ENCODE results near the gene ERBIN.

DNA sequence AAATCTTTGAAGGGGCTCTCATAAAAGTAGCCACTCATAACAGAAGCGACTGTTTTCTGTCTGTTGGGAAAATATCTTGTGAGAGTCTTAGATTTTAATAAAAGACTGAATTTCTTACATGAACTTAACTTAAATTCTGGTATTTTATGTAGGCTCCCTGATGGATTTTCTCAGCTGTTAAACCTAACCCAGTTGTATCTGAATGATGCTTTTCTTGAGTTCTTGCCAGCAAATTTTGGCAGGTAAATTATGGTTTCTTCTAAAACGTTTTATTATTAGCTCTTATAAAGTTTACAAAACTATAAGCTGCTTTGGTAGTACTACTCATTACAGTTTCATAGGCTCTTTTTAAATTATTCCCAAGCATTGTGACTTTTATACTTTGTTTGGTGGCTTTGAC lies 87.0 kb downstream of the ERBIN start:
- TF ChIP-seq ZNF44 (CRISPR knock-in tag; IDR thresholded peaks at IDR 0.05) = no peak
- TF ChIP-seq RFX5 (IDR thresholded peaks at IDR 0.05; ENCODE audit: low read depth, low read length) = no peak
- no peak for TF ChIP-seq ETV5 (CRISPR knock-in tag; IDR thresholded peaks at IDR 0.05; ENCODE audit: borderline replicate concordance)
- TF ChIP-seq, protein P1, sequence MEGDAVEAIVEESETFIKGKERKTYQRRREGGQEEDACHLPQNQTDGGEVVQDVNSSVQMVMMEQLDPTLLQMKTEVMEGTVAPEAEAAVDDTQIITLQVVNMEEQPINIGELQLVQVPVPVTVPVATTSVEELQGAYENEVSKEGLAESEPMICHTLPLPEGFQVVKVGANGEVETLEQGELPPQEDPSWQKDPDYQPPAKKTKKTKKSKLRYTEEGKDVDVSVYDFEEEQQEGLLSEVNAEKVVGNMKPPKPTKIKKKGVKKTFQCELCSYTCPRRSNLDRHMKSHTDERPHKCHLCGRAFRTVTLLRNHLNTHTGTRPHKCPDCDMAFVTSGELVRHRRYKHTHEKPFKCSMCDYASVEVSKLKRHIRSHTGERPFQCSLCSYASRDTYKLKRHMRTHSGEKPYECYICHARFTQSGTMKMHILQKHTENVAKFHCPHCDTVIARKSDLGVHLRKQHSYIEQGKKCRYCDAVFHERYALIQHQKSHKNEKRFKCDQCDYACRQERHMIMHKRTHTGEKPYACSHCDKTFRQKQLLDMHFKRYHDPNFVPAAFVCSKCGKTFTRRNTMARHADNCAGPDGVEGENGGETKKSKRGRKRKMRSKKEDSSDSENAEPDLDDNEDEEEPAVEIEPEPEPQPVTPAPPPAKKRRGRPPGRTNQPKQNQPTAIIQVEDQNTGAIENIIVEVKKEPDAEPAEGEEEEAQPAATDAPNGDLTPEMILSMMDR (CRISPR knock-in tag; IDR thresholded peaks at IDR 0.05) = no peak
- TF ChIP-seq, protein P2, sequence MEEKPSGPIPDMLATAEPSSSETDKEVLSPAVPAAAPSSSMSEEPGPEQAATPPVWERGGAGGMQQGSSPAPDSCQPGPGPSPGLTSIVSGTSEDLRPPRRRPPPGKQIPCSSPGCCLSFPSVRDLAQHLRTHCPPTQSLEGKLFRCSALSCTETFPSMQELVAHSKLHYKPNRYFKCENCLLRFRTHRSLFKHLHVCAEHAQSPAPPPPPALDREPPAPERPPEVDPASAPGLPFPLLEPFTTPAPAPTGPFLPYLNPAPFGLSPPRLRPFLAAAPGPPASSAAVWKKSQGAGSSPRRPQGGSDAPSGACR (CRISPR knock-in tag; IDR thresholded peaks at IDR 0.05) = no peak
- no peak for TF ChIP-seq PCBP1 (IDR thresholded peaks at IDR 0.05; ENCODE audit: borderline replicate concordance, low read depth, low read length)
- TF ChIP-seq, protein P3, sequence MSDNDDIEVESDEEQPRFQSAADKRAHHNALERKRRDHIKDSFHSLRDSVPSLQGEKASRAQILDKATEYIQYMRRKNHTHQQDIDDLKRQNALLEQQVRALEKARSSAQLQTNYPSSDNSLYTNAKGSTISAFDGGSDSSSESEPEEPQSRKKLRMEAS (IDR thresholded peaks at IDR 0.05) = no peak
- TF ChIP-seq, protein P4, sequence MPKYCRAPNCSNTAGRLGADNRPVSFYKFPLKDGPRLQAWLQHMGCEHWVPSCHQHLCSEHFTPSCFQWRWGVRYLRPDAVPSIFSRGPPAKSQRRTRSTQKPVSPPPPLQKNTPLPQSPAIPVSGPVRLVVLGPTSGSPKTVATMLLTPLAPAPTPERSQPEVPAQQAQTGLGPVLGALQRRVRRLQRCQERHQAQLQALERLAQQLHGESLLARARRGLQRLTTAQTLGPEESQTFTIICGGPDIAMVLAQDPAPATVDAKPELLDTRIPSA (CRISPR knock-in tag; IDR thresholded peaks at IDR 0.05; ENCODE audit: borderline replicate concordance) = no peak
- no peak for TF ChIP-seq SP4 (CRISPR knock-in tag; IDR thresholded peaks at IDR 0.05)
- no peak for TF ChIP-seq NONO (IDR thresholded peaks at IDR 0.05)
- TF ChIP-seq NONO (CRISPR knock-in tag; conservative IDR thresholded peaks at IDR 0.05) = no peak

All from HepG2 (cell line).